Right lobe of liver (tissue), 6 donors: ENCODE data around the gene LGR5. TPM values are rescaled to one million over a fixed set of nuclear protein-coding genes. Genes with fewer than 3 reads are reported as not detected.

Experiments
- ATAC-seq, 4 donors: fragments of 200-7000 bp; cut with Tn5 transposase; one replicate each; pipeline ENCODE4 v1.9.1; 2020; ENCODE audit warnings: mild to moderate bottlenecking in 4 of 4, moderate library complexity in 4 of 4
- DNase-seq, 3 donors: peaks; one replicate each; pipeline ENCODE4 v3.0.0-alpha.2; 2020
- H3K27ac ChIP-seq, 3 donors: fragments of 200-600 bp; one replicate each; pipeline ENCODE4 v1.8.0; 2022
- H3K27me3 ChIP-seq, 2 donors: fragments of 200-600 bp; one replicate each; pipeline ENCODE4 v1.8.0; 2022
- H3K36me3 ChIP-seq, 4 donors: fragments of 200-600 bp; sonication (generic) in 1 of 4; one replicate each; pipeline versions ENCODE4 v1.5.1 to v1.8.0; 2017 to 2022; ENCODE audit warnings: control low read depth in 1 of 4
- H3K4me1 ChIP-seq, 4 donors: fragments of 200-600 bp; sonication (generic) in 1 of 4; one replicate each; pipeline versions ENCODE4 v1.5.1 to v1.8.0; 2017 to 2022; ENCODE audit warnings: control low read depth in 1 of 4
- H3K4me3 ChIP-seq, 3 donors: fragments of 200-600 bp; one replicate each; pipeline ENCODE4 v1.8.0; 2022
- H3K9me3 ChIP-seq, 4 donors: fragments of 200-600 bp; sonication (generic) in 1 of 4; one replicate each; pipeline versions ENCODE4 v1.5.1 to v1.8.0; 2017 to 2022; ENCODE audit warnings: control low read depth in 1 of 4
- CTCF ChIP-seq, 4 donors: fragments of 200-600 bp in 3 of 4; fragments of 450-650 bp in 1 of 4; IDR thresholded peaks; one replicate each; pipeline versions ENCODE4 v1.5.1 to v1.8.0; 2016 to 2022; ENCODE audit warnings: antibody characterized with exemption in 4 of 4, mild to moderate bottlenecking in 2 of 4
- POLR2A ChIP-seq: fragments of 450-650 bp; IDR thresholded peaks from one replicate; pipeline ENCODE4 v1.6.1; 2017; ENCODE audit warnings: antibody characterized with exemption, mild to moderate bottlenecking
- WGBS: methylation state at CpG from one replicate; pipeline ENCODE4 v1.1.6; 2018; ENCODE audit warnings: low coverage, low lambda C conversion rate; ENCODE audit not compliant: insufficient coverage; ENCODE audit errors: missing lambda C conversion rate; 5-methylcytosine and 5-hydroxymethylcytosine counted together
- intact Hi-C, 2 donors: fragments of 100-400 bp; cut with DNase I; formaldehyde crosslinking; loops; one replicate each; pipeline versions ENCODE4 v1.11.2 to v1.14.1; 2022
- total RNA-seq, 6 experiments: library from RNA; depleted of rRNA in 2 of 6; stranded (reverse); fragments of >200 nt in 2 of 6; fragmentation: NEBNext Ultra II Directional in 3 of 6; extraction: Animal tissue kit (Norgen Biotek cat#: 25700) in 3 of 6; gene quantifications; one replicate each; pipeline versions ENCODE4 v1.1.0 to v1.2.4, GENCODE V29; 2016 to 2023
- donor health status: DM: no; HTN: yes; CAD: no.
- donor health status: DM: no; HTN: no; CAD: no.
- donor health status: DM: no; HTN: no; CAD: no.
- donor health status: DM: no; HTN: yes; CAD: no.
- donor health status: DM: no; HTN: yes; CAD: no.

Gene LGR5
- total RNA-seq, 6 experiments from 2014 or later = 0.11 to 0.31 (median 0.17) TPM

- H3K36me3 ChIP-seq = no peaks in the 10 kb centered on the region
- H3K9me3 ChIP-seq = no peaks in the 10 kb centered on the region
- no peak overlapping the region for H3K4me3 ChIP-seq
- no peaks in the 10 kb centered on the region for H3K27me3 ChIP-seq
- intact Hi-C loops = no loop called here
- WGBS = 61% methylated on average over 2 of the region's 2 CpGs
- no peak for ATAC-seq
- no peak for DNase-seq
- H3K27ac ChIP-seq = no peak overlapping the region
- H3K4me1 ChIP-seq = no peaks in the 10 kb centered on the region
- TF ChIP-seq CTCF (IDR thresholded peaks at IDR 0.05) = no peak
These were observed 96.8 kb downstream of the LGR5 start for GRCh38 chr12:71536279-71536938.

GRCh38 chr12:71536939-71537622 is 97.5 kb downstream of the LGR5 start:
- Histone ChIP-seq H3K4me1 (no peaks in the 10 kb centered on the region), H3K27ac (no peak overlapping the region), H3K4me3 (no peak overlapping the region), H3K27me3 (no peaks in the 10 kb centered on the region), H3K9me3 (no peaks in the 10 kb centered on the region), H3K36me3 (no peaks in the 10 kb centered on the region)
- intact Hi-C loops = no loop called here
- WGBS = 71% methylated on average over 3 of the region's 3 CpGs
- DNase-seq (no peak), ATAC-seq (peak in 2 of 4 donors; percentile 23 to 38)
- no peak for TF ChIP-seq POLR2A
- no peak for TF ChIP-seq CTCF (IDR thresholded peaks at IDR 0.05)

- no peak for TF ChIP-seq POLR2A
- TF ChIP-seq CTCF (IDR thresholded peaks at IDR 0.05) = no peak
- intact Hi-C loops = no loop called here
- Histone ChIP-seq H3K27me3 (no peaks in the 10 kb centered on the region), H3K4me1 (no peaks in the 10 kb centered on the region), H3K9me3 (no peaks in the 10 kb centered on the region), H3K4me3 (no peak overlapping the region), H3K36me3 (no peaks in the 10 kb centered on the region), H3K27ac (no peak overlapping the region)
- ATAC-seq (no peak), DNase-seq (no peak)
- WGBS = 73% methylated on average over 3 of the region's 3 CpGs
These were observed 99.2 kb downstream of the LGR5 start for GRCh38 chr12:71538807-71539206.

GRCh38 chr12:71541583-71541982 is 102.0 kb downstream of the LGR5 start:
- H3K27me3 ChIP-seq = no peaks in the 10 kb centered on the region
- TF ChIP-seq CTCF (IDR thresholded peaks at IDR 0.05) (no peak), POLR2A (no peak)
- no peaks in the 10 kb centered on the region for H3K36me3 ChIP-seq
- intact Hi-C loops = no loop called here
- no peaks in the 10 kb centered on the region for H3K9me3 ChIP-seq
- WGBS = 36% methylated on average over 1 of the region's 1 CpG
- no peak overlapping the region for H3K27ac ChIP-seq
- H3K4me3 ChIP-seq = no peak overlapping the region
- ATAC-seq (no peak), DNase-seq (no peak)
- H3K4me1 ChIP-seq = no peaks in the 10 kb centered on the region
